ENCODE measurements around the gene ROBO2.

Gene ROBO2

DNA sequence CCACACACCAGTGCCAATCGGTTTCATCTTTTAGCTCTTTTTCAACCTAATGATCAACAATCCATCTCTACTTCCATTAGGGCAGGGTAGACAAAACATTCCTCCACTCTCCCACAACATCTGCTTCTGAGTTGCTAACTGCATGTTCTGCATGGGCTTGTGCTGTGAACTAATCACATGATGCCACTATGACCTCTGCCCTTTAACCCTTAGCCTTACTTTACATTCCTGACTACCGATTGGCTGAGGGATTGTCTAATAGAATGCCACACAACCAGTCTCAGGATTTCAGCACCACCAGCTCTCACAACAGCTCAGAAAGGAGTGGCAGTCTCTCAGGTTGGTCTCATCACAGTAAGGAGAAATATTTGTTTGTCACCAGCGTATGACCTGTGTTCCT, 562.8 kb downstream of the ROBO2 start:
- no peak for DNase-seq

DNA sequence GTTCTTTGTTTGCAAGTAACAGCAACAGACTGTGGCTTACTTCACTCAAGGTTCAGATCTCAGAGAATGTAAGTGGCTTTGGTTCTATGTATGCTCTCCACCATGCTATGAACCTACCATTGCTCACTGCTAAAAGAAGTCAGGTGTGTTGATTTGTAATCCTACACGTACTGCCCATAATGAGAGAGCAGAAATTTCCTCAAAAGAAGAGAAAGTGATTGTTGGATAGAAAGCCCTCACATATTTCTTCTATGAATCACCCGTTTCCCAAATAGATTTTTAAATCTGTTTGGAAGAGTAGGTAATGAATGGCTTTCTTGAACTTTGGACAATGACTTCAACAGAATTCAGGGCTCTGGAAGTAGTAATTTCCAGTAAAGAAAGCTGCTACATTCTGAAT, 565.4 kb downstream of the ROBO2 start:
- DNase-seq = no peak

DNA sequence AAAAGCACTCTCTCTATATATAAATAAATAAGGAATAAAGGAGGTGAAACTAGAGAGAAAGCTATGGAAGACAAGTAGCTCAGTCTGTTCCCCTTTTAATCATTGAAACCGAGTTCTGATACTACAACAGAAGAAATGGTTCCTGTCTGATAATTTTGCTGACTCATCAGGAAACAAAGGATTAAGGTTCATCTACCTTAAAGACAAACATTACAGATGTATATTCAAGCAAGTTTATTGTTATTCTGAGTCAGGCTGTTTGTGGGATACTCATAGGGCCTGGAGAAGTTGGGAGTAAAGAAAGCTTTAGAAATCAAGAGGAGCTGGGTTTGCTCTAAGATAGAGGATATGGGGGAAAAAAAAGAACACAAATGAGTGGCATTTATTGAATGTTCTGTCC, 566.0 kb downstream of the ROBO2 start:
- no peak for DNase-seq

DNA sequence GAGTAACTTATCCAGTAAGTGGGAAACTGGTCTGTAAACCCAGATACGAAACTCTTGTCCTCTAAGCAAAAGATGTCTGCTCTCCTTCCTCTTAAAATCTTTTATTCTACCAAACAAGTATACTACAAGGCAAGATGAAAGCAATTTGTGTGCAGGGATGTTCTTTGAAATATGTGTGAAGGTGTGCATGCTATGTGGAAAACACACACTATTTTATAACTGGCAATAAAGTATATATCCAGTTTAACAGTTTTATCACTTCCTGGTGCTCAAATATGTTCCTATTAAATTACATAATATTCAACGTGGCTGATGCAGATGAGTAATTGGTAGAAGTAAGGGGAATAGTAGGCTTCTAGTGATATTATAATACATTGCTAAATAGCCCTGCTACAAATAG, 566.5 kb downstream of the ROBO2 start:
- DNase-seq = no peak

DNA sequence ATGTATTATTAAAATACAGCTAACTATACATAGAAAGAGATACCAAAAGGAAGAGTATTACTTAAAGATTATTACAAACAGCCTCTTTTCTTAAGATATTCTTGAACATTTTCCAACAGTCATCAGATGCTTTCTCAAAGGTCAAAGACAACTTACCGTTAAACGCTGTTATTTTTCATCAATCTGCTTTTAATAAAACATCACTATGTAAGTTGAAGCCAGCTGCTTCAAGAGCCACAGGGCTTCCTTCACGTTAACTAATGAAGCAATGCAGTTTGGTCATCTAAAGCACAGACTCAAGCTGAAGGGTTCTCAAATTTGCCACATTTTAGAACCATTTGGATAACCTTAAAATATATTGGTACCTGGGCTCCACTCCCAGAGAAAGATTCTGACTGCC, 578.8 kb downstream of the ROBO2 start:
- no peak for DNase-seq

DNA sequence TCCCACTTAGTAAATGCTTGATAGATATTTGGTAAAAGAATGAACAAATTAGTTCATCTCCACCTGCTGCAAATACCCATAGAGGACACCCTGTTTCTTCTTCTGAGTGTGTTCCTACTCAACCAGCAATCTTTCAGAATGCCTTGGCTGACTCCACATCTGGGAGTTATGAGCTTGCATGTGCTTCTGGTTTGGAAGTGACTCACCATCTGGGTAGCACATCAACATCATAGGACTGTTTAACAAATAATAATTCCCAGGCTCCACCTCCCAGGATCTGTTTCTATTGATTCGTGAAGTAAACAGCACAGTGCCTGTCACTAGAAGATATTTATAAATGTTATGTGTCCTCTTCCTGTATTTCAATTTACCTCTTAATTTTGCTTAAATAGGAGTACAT, 580.1 kb downstream of the ROBO2 start:
- DNase-seq = no peak

DNA sequence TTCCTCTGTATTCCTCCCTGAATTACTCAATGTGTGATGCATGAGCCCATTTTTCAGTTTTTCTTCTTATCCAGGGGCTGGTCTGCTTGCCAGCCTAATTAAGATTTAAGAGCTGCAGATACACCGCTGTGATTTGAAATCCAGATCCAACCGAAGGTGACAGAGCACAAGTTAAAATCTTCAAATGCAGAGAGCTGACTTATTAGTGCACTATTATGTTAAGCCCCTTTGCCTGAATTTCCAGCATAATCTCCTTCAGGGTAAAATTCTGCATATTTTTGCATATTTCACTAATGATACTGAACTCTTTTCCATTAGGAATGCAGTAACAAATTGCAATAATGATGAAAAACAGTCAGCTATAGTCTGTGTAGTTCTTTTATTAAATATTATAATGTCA, 583.6 kb downstream of the ROBO2 start:
- DNase-seq = no peak

DNA sequence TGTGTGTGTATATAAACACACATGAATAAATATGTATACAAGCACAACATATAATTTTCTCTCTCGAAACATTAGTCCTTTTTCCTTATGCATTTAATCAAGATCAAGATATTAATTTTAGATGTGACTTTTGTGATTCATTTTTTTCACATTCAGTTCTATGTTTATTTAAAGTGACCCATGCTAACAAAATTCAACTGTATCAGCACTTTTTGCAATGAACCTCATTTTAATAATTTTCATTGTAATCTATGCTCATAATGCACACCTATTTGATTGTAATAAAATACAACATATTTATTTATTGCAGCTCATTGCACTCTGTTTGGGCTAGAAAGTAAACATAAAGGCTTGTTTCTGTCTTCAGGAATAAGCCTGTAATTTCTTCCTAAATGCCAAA, 586.3 kb downstream of the ROBO2 start:
- DNase-seq = no peak

DNA sequence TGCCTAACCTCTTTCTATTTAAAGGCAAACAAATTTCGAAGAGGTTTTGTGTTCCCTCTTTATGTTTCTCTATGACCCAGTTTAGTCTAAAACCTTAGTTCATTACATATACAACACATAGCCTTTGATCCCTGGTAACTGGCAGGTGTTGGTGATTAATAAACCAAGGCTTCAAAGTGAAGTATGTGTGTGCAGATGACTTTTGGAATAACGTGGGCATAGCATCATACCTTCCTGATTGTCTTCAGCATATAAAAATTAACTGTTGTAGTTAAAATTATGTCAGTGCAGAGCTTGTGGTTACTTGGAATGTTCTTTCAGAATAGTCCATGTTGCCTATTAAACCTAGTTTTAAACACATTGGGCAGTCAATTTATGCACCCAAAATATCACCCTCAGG, 608.3 kb downstream of the ROBO2 start:
- DNase-seq = no peak

DNA sequence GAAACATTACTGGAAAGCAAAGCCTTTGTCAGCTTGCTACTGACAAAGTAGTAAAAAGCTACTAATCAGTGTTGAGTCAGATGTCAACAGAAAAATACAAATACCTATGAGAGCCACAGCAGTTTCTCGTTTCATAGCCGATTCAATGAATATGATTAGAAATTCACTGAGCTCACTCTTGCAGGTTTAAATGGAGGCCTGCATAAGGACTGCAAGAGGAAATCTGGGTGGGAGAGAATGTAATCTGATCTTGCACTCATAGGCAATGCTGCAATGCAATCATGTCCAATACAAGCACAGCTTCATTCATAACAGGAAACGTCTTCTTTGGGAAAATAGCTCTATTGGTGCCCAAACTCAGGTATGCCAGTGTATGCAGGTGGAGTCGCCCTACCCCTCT, 608.8 kb downstream of the ROBO2 start:
- DNase-seq = no peak

DNA sequence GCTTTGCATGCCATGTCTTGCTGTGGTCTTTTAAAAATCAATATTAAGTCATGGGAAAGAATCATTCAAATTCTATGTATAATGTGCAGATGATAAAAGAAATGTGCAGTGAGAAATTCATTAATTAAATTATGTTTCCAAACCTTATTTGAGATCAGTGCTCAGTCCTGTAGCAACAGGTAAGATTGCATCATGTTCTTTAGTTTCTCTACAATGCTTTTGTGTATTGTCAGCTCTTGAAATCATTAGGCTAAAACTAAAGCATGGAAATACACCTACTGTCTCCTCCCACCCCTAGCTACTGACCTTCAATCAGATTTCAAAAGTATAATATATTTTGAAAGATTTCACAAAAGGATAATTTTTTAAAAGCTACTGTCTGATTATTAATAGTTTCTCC, 612.7 kb downstream of the ROBO2 start:
- DNase-seq = no peak

DNA sequence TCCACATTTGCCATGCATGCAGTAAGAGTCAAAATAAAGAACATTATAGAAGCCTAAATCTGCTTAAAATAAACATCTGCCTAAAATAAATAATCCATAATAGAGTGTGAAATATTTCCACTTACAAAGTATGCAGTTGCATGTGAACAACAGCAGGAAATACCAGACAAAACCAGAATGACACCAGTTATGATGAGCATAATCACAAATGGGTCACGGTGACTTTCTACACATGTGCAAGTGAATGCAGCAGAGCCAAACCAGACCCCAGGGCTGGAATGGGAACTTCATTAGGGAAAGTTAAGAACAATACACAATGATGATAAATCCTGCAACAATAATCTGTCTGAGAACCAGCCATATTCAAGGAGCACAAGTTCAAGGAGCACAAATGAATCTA, 615.5 kb downstream of the ROBO2 start:
- no peak for DNase-seq

DNA sequence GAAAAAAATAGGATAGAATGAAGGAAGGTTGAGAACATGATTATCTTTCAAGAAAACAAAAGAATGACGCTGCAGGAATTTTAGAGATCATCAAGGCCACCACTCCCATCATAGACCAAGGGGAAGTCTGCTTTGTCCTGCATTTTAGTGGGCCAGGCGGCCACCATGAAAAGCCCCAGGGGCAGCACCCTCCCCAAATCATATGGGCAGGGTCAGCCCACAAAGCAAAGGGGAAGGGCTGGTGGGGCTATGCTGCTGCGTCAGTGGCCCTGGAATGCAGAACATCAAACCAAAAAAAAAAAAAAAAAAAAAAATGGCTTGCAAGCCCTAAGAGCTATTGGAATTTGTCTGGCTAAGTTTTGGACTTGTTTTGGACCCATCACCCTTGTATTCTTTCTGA, 620.8 kb downstream of the ROBO2 start:
- no peak for DNase-seq

DNA sequence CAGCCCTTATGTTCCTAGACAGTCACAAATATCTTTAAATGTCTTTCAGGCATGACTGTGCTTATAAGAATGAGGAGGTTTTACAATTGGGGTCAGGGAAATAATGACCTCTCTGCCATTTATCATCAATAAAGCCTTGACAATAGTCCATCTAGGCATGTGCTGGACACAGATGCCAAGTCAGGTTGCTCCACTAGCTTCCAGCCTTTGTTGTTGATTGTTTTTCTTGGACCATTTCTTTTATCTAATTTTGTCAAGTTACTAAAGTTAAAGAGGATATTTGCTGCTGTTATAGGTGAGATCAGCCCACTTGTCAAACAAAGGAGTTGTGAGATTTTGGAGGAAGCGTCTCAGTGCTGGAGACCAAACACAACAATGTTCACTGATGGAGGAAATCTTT, 628.0 kb downstream of the ROBO2 start:
- DNase-seq = no peak

DNA sequence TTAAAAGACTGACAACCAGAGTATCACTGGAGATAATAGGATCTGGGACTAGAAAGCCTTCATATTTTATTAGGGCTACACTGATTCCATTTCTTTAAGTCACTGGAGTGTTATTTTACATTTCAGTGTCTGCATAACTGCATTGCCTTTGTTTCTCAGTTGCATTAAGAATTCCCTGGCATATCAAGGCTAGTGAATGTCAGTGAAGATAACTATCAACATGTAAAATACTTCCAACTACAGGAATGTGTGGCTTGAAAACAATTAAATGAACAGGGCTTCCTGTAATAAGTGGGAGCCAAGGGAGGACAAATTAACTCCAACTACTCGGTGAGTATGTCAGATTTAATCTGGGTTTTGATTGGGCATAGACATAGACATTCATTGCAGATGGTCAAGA, 628.5 kb downstream of the ROBO2 start:
- DNase-seq = no peak

DNA sequence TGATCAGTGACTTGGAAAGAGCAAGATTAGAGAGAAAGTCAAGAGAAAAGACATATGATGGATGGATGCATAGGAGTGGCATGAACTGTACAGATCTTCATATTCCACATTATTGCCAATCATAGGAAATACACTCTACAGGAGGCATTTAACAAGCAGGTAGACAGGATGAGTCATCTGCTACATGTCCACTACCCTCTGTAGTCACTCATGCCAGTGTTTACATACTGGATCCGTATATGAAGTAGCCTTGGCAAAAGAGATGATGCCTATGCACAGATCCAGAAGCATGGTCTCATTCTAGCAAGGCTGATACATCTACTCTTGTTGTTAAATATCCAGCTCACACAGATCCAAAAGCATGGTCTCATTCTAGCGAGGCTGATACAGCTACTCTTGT, 632.1 kb downstream of the ROBO2 start:
- DNase-seq = no peak

DNA sequence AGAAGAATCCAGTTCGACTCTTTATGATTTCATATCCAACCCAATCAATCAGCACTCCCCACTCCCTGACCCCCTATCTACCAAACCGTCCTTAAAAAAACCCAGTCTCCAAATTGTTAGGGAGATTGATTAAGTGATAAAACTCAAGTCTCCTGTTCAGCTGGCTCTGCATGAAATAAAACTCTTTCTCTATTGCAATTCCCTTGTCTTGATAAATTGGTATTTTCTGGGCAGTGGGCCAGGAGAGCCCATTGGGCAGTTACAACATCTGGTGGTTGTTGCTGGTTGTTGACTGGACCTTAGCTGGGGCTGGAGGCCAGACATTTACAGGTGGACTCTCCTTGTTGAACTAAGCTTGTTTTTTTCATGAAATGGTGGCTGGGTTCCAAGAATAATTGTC, 642.3 kb downstream of the ROBO2 start:
- DNase-seq = no peak

DNA sequence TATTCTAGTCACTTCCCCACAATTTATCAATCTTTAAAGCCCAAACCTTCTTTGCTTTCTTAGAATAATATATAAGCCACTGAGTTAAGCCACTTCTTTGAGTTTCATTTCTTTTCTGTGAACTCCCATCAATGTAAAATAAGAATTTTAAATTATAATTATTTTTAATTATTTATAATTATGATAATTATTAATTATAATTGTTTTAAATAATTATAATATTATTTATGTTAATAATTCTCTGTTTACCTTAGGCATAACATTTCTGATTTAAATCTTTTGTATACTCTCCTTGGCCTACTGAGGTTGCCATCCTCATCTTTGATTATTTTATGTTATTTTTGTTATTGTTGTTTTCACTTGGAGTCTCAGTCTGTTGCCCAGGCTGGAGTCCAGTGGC, 644.2 kb downstream of the ROBO2 start:
- DNase-seq = no peak

DNA sequence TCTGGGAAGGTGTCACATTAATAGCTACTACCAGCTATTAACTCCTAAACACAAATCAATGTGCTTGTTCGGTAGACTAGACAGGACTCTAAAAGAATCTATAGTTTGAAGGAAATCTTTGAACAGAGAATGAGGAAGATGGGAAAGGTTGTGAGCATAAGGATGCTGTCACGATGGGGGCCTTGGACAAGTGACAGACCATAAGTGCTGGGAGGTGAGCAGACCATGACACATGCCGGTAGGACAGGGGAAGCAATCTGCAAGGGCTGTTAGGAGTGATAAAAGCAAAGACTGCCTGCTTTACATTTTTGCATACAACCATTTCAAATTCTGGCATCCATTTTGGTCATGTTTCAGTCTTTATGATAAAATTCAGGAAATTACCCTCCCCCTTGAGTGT, 645.8 kb downstream of the ROBO2 start:
- DNase-seq = no peak

DNA sequence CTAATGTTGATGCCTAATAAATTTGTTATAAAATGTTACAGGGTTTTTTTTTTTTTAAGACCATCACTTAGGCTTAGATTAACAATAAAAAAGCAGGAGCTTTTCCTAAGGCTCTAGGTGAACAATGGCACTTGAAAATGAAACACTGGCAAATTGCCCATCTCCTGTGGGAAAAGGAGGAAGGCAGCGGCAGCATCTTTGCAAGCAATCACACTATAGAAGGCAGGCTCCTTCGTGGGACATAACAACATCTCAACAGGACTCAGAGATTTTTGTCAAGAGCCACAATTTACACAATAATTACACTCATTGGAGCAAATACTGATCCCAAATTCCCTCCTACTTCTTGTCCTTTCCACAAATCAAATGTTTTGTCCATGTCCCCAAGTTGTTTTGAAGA, 646.7 kb downstream of the ROBO2 start:
- DNase-seq = no peak

DNA sequence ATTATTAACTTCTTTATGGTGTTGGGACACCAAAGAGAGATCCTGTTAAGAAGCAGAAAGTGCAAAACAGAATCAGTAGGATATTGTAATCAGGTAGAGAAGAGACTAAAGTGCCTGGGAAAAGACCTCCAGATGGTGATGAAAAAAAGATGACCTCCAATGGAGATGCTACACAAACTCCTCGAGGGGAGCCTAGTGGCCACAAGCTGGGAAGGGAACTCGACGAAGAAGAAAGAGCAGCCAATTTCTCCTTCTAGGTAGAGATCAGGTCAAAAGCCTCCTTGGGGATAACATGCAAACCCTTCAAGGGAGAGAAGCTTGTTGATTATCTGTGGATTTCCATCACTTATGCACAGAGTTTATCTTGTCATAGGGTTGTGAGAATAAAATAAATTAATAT, 647.6 kb downstream of the ROBO2 start:
- DNase-seq = no peak

DNA sequence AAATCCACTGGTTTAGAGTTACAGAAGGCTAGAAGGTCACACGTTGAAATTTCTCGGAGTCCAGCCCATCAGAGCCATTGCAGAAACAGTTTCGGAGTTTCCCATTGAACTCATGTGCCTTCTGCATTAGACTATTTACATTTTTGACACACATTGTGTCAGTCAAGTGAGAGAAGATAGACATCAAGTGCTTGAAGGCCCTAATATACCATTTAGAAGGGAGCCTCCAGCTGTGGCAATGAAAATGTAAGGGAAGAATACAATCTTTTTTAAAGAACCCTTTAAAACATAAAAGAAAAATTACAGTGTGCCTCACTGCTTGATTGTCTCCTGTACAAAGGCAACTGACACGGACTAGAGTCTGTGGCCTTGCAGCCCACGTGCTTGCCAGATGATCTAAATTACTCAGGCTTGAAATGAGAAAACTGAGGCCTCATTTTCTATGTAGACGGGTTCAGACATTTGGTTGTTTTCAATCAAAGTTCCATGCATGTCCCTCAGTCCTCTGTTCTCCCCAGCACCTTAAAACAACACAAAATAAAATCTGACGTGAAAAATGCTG, 650.5 kb downstream of the ROBO2 start:
- DNase-seq = no peak

DNA sequence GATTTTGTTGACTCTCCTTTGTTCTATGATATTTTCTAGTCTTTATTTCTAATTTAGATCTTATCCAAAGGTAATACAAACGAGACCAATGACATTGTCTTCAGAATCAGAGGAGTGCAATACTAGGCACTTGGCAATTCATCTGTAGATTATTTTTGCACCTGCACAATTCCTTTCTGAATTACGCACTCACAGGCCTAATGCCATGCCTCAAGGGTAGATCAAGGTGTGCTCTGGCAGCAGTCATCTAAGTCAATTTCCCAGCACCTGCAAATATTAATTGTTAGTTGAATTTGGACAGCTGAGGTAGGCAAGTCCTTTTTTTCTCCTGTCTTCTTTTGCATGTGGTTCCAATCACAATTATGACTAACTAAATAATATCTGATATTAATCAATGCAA, 653.2 kb downstream of the ROBO2 start:
- no peak for DNase-seq

DNA sequence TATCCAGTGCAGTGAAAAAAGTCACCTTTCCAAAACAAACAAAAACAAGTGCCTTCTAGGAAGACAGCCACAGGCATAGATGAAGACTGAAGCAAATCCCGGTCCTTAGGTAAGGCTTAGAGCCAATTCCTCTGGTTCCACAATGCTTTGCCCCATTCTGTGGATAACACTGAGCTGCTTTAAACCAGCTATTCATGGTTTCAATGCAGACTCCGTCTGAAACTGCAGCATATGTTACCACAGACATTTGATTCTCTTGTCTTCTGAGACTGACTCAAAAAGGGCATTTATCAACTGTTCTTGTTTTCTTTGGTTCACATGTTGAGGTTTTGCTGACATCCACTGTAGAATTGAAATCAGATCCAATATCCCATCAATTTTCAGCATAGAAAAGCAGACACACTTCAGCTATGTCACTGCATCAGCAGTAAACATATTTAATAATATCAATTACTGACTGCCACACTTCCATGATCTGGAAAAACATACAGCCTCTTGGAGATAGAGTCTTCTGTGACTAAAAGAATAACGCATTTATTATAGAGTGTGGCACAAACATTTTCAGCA, 659.3 kb downstream of the ROBO2 start:
- no peak for DNase-seq
